ENCODE data around the gene KDM8.

The KDM8 gene

GRCh38 chr16:27203507-27204311, at the start of gene KDM8 (continued):
- TF ChIP-seq KLF17 (tag by site-specific recombination; IDR thresholded peaks at IDR 0.05) (peak; percentile 85), ZIC2 (tag by site-specific recombination; IDR thresholded peaks at IDR 0.05) (peak; percentile 24; the same call in 1 of the 2 replicates), ZNF140 (tag by site-specific recombination; IDR thresholded peaks at IDR 0.05) (peak; percentile 99), INSM2 (tag by site-specific recombination; IDR thresholded peaks at IDR 0.05) (0 out of 2 replicates have a peak, but pooled peaks have one; percentile 56), ZNF169 (tag by site-specific recombination; IDR thresholded peaks at IDR 0.05) (no peak), ZNF629 (tag by site-specific recombination; IDR thresholded peaks at IDR 0.05) (peak; percentile 74), YY2 (tag by site-specific recombination; IDR thresholded peaks at IDR 0.05) (no peak), ZNF510 (tag by site-specific recombination; IDR thresholded peaks at IDR 0.05; ENCODE audit: insufficient replicate concordance) (no peak), ZNF747 (tag by site-specific recombination; IDR thresholded peaks at IDR 0.05) (no peak), ZNF707 (tag by site-specific recombination; IDR thresholded peaks at IDR 0.05) (no peak), ZNF639 (tag by site-specific recombination; IDR thresholded peaks at IDR 0.05) (peak; percentile 8; the same call in 1 of the 2 replicates), ZNF324 (tag by site-specific recombination; IDR thresholded peaks at IDR 0.05) (peak; percentile 74), ZNF76 (tag by site-specific recombination; IDR thresholded peaks at IDR 0.05; ENCODE audit: borderline replicate concordance, low read depth) (no peak; the same call in none of the 2 replicates), ZBTB10 (tag by site-specific recombination; IDR thresholded peaks at IDR 0.05) (no peak), ZNF596 (tag by site-specific recombination; IDR thresholded peaks at IDR 0.05) (no peak), SP3 (tag by site-specific recombination; IDR thresholded peaks at IDR 0.05) (peak; percentile 86), ZNF600 (tag by site-specific recombination; IDR thresholded peaks at IDR 0.05) (peak; percentile 13; the same call in 1 of the 2 replicates), ZNF24 (tag by site-specific recombination; IDR thresholded peaks at IDR 0.05) (peak; percentile 40; the same call in 1 of the 2 replicates), ZNF843 (tag by site-specific recombination; IDR thresholded peaks at IDR 0.05) (peak; percentile 69), ZNF623 (tag by site-specific recombination; IDR thresholded peaks at IDR 0.05) (0 out of 2 replicates have a peak, but pooled peaks have one; percentile 18), KLF10 (tag by site-specific recombination; IDR thresholded peaks at IDR 0.05) (no peak), ZBTB17 (tag by site-specific recombination; IDR thresholded peaks at IDR 0.05) (peak; percentile 100), BCL11A (tag by site-specific recombination; IDR thresholded peaks at IDR 0.05; ENCODE audit: low read depth) (no peak), ZNF184 (tag by site-specific recombination; IDR thresholded peaks at IDR 0.05) (no peak), SP7 (tag by site-specific recombination; IDR thresholded peaks at IDR 0.05) (peak; percentile 90), ZBTB20 (tag by site-specific recombination; IDR thresholded peaks at IDR 0.05) (peak; percentile 52), ZBTB11 (tag by site-specific recombination; conservative IDR thresholded peaks at IDR 0.05; ENCODE audit: low read depth) (peak; percentile 66), ZNF23 (tag by site-specific recombination; IDR thresholded peaks at IDR 0.05; ENCODE audit: borderline replicate concordance) (no peak), ZXDB (tag by site-specific recombination; IDR thresholded peaks at IDR 0.05) (peak; percentile 89)
